ENCODE data around the gene TIAM1. TPM values are rescaled to one million over a fixed set of nuclear protein-coding genes. Genes with fewer than 3 reads are reported as not detected.

TIAM1 gene
- total and polyA plus RNA-seq, 2 of the 8 experiments (the other 6 are each of a cell fraction or from before 2014, with no cell fraction given) = 10.1 to 30.7 TPM

- Histone ChIP-seq H3K56ac (replicated peaks; ENCODE audit: insufficient read length, low read depth, low read length) (no peak overlapping the region), H3K27ac (ENCODE audit: low read depth, low read length) (no peak overlapping the region), H4K91ac (replicated peaks; ENCODE audit: insufficient read length, low read length) (no peak overlapping the region), H2AK5ac (ENCODE audit: low read depth, low read length) (no peak overlapping the region), H3K79me1 (ENCODE audit: low read depth, low read length) (peaks cover 3% of the 10 kb centered on the region; the same call in 1 of the 2 replicates), H3K18ac (ENCODE audit: extremely low read depth, low read length) (no peak overlapping the region), H3K36me3 (ENCODE audit: control insufficient read depth in 2 of 4, insufficient read depth in 4 of 4, low read length in 3 of 4) (no peaks in the 10 kb centered on the region), H3K9me3 (ENCODE audit: insufficient read depth in 2 of 2, low read depth in 1 of 2, low read length in 1 of 2) (no peaks in the 10 kb centered on the region), H3K27me3 (replicated peaks in 1 of 4; ENCODE audit: control insufficient read depth in 3 of 4, extremely low read depth in 1 of 4, insufficient read depth in 3 of 4, low read length in 3 of 4) (peaks cover 0 to 2% (median 0%) of the 10 kb centered on the region in 4 experiments; a peak in 1 of 7 replicates), H3K4ac (replicated peaks; ENCODE audit: insufficient read length, low read depth, low read length) (no peak overlapping the region), H3K9ac (replicated peaks in 1 of 4; ENCODE audit: extremely low read depth in 1 of 4, low read depth in 3 of 4, low read length in 3 of 4) (no peak overlapping the region), H2BK20ac (ENCODE audit: low read length) (no peak overlapping the region), H3K23me2 (ENCODE audit: low read depth, low read length) (no peaks in the 10 kb centered on the region; the same call in 1 of the 2 replicates), H2BK12ac (ENCODE audit: low read depth, low read length) (no peak overlapping the region), H2BK5ac (ENCODE audit: low read depth, low read length) (no peak overlapping the region), H2BK120ac (replicated peaks; ENCODE audit: low read depth, low read length) (no peak overlapping the region), H3K79me2 (ENCODE audit: control insufficient read depth in 1 of 2, insufficient read depth in 2 of 2, low read length in 2 of 2) (peaks cover 0 to 2% of the 10 kb centered on the region in 2 experiments; a peak in 1 of 4 replicates), H3K23ac (ENCODE audit: insufficient read length) (no peak overlapping the region), H3K4me1 (replicated peaks in 1 of 4; ENCODE audit: control insufficient read depth in 3 of 4, insufficient read depth in 4 of 4, low read length in 3 of 4) (peaks cover 0 to 8% (median 5%) of the 10 kb centered on the region in 4 experiments; a peak in 5 of 7 replicates), H4K20me1 (replicated peaks in 1 of 2; ENCODE audit: control insufficient read depth in 1 of 2, insufficient read depth in 2 of 2, low read length in 2 of 2) (no peaks in the 10 kb centered on the region), H4K5ac (ENCODE audit: insufficient read length, low read depth, low read length) (no peak overlapping the region), H3K14ac (ENCODE audit: insufficient read length) (no peak overlapping the region), H3K4me3 (ENCODE audit: extremely low read depth in 1 of 4, insufficient read depth in 2 of 4, low read depth in 3 of 4, low read length in 4 of 4) (no peak overlapping the region), H3K4me2 (ENCODE audit: insufficient read depth in 1 of 2, low read depth in 2 of 2, low read length in 2 of 2) (no peak overlapping the region), H2AFZ (ENCODE audit: low read length) (no peak overlapping the region), H2BK15ac (ENCODE audit: low read length) (no peak overlapping the region), H4K8ac (ENCODE audit: extremely low read depth, insufficient read depth, low read length) (no peak overlapping the region)
- CTCF ChIA-PET (ENCODE audit: partially characterized antibody) = interaction anchor here (0.9 to 1.5 kb wide), 3 partner anchors 10 to 327 kb away, joined by 3 to 5 read pairs (median 3); no protein-coding TSS in a partner anchor
- no peak for FAIRE-seq
- WGBS, 2 experiments (ENCODE audit: extremely low coverage in 1 of 2, insufficient coverage in 1 of 2, insufficient read length in 1 of 2, insufficient replicate concordance in 2 of 2, low coverage in 1 of 2, low lambda C conversion rate in 2 of 2, missing lambda C conversion rate in 1 of 2) = 97% methylated on average over 2 of the region's 2 CpGs; no CpG with 5 or more reads in 1 of the 2 experiments
- POLR2A ChIA-PET (ENCODE audit: partially characterized antibody) = no interaction called here
- no peak for DNase-seq (ENCODE audit: low read depth in 1 of 2, low spot score in 2 of 2)
- TF ChIP-seq NANOG (IDR thresholded peaks at IDR 0.05; ENCODE audit: insufficient read depth, low read depth, low read length, poor library complexity, severe bottlenecking) = no peak
- no peak for TF ChIP-seq SP2 (IDR thresholded peaks at IDR 0.05; ENCODE audit: low read length)
- no peak for TF ChIP-seq PHF8 (conservative IDR thresholded peaks at IDR 0.05; ENCODE audit: low read depth, low read length)
- no peak for TF ChIP-seq SIX5 (IDR thresholded peaks at IDR 0.05; ENCODE audit: low read depth, low read length)
- TF ChIP-seq EGR1 (IDR thresholded peaks at IDR 0.05; ENCODE audit: borderline replicate concordance, low read depth, low read length) = no peak
- no peak for TF ChIP-seq TAF7 (optimal IDR thresholded peaks at IDR 0.05; ENCODE audit: borderline replicate concordance, low read depth, low read length)
- no peak for TF ChIP-seq TBP (IDR thresholded peaks at IDR 0.05; ENCODE audit: low read depth, low read length)
- no peak for TF ChIP-seq CEBPB (IDR thresholded peaks at IDR 0.05; ENCODE audit: low read depth, low read length)
- TF ChIP-seq BRCA1 (IDR thresholded peaks at IDR 0.05; ENCODE audit: low read depth, low read length) = no peak
- no peak for TF ChIP-seq CTCF (IDR thresholded peaks at IDR 0.05; ENCODE audit: control extremely low read depth in 1 of 3, insufficient read depth in 1 of 3, low read depth in 1 of 3, low read length in 3 of 3)
Measured at GRCh38 chr21:31254131-31254530, 89.9 kb downstream of the TIAM1 start.
